Measurements from ENCODE around the gene DUSP15. TPM values are rescaled to one million over a fixed set of nuclear protein-coding genes. Genes with fewer than 3 reads are reported as not detected.

The DUSP15 gene
- polyA plus RNA-seq, 4 donors, result 1.4 to 10.2 (median 2.9) TPM; not detected in 1

DNA sequence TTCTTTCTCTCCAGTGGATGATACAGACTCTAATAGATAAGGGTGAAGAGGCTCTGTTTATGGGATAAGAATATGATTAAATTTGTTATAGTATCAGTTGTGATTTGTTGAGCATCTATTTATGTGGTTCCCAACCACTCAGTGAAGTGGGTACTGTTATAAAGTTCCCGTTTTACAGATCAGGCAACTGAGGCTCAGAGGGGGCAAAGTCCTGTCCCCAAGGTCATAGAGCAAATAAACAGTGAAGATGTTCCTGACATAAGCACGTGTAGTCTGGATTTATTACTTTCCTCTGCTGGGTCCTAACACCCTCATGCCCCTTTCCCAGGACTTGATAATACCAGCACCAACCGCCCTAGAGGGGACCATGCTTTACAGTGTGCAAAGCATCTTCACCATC is 4.1 kb downstream of the DUSP15 start:
- no peak overlapping the region for H3K4me3 ChIP-seq (ENCODE audit: low read depth in 1 of 3, low read length in 3 of 3)
- no peaks in the 10 kb centered on the region for H3K9me3 ChIP-seq (ENCODE audit: control insufficient read depth in 2 of 2, insufficient read depth in 1 of 2, low read depth in 1 of 2, low read length in 1 of 2)
- H3K4me1 ChIP-seq (ENCODE audit: control insufficient read depth in 3 of 3, insufficient read depth in 2 of 3, low read depth in 1 of 3, low read length in 2 of 3), result peaks cover 0 to 23% (median 2%) of the 10 kb centered on the region in 3 donors
- no peak overlapping the region for H3K27ac ChIP-seq (ENCODE audit: low read depth in 1 of 3, low read length in 2 of 3)
- H3K27me3 ChIP-seq (ENCODE audit: control insufficient read depth in 3 of 3, insufficient read depth in 3 of 3, low read length in 3 of 3), result no peaks in the 10 kb centered on the region
- DNase-seq (no peak), FAIRE-seq (no peak)
- H3K36me3 ChIP-seq (ENCODE audit: control insufficient read depth in 3 of 3, insufficient read depth in 2 of 3, low read depth in 1 of 3, low read length in 3 of 3), result peaks cover 0 to 26% (median 0%) of the 10 kb centered on the region in 3 donors
- WGBS, 3 donors, result 59 to 72% (median 63%) methylated on average over 3 of the region's 3 CpGs

GRCh38 chr20:31864521-31865400 is 5.6 kb downstream of the DUSP15 start:
- Histone ChIP-seq H3K4me3 (ENCODE audit: low read depth in 1 of 3, low read length in 3 of 3) (no peak overlapping the region), H3K27ac (ENCODE audit: low read depth in 1 of 3, low read length in 2 of 3) (no peak overlapping the region), H3K4me1 (ENCODE audit: control insufficient read depth in 3 of 3, insufficient read depth in 2 of 3, low read depth in 1 of 3, low read length in 2 of 3) (peaks cover 0 to 27% (median 0%) of the 10 kb centered on the region in 3 donors), H3K36me3 (ENCODE audit: control insufficient read depth in 3 of 3, insufficient read depth in 2 of 3, low read depth in 1 of 3, low read length in 3 of 3) (peaks cover 0 to 26% (median 0%) of the 10 kb centered on the region in 3 donors), H3K27me3 (ENCODE audit: control insufficient read depth in 3 of 3, insufficient read depth in 3 of 3, low read length in 3 of 3) (peaks cover 0 to 7% (median 0%) of the 10 kb centered on the region in 3 donors), H3K9me3 (ENCODE audit: control insufficient read depth in 2 of 2, insufficient read depth in 1 of 2, low read depth in 1 of 2, low read length in 1 of 2) (no peaks in the 10 kb centered on the region)
- WGBS, 3 donors, result 72 to 84% (median 83%) methylated on average over 12 of the region's 12 CpGs
- DNase-seq, result no peak
- FAIRE-seq, result no peak

DNA sequence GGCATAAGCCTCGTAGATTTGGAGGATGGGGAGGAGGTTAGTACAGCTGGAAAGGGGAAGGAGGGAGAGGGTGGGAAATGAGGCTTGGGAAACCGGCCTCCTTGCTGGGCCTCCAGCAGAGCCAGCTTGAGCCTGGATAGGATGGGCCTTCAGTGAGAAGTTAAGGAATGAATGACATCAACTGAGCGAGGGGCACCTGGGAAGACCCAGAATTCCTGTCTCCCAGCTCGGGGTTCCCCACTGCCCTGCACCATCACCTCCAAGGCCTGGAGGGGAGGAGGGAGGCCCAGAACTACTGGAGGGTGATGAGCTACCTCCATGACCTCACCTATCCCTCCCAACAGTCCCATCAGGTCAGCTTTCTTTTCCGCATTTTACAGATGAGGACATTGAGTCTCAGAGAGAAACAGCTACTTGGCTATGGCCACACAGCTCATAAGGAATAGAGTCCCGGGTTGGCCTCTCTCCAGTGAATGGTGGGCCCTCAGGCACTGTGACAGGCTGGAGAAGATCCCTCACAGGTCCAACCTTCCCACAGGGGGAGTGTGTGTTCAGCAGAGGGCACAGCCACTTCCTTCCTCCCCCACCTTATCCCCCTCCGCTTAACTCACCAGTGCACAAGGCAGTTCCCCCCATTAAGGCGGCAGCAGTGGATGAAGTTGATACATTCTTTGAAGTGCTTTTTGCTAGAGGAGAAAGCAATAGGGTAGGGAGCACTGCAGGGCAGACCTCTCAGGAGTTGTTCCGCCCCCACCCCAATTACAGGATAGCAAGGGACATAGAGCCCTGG is 6.8 kb downstream of the DUSP15 start:
- peaks cover 0 to 16% (median 0%) of the 10 kb centered on the region in 3 donors for H3K4me1 ChIP-seq (ENCODE audit: control insufficient read depth in 3 of 3, insufficient read depth in 2 of 3, low read depth in 1 of 3, low read length in 2 of 3)
- WGBS, 3 donors, result 81 to 89% (median 86%) methylated on average over 9 of the region's 9 CpGs

DNA sequence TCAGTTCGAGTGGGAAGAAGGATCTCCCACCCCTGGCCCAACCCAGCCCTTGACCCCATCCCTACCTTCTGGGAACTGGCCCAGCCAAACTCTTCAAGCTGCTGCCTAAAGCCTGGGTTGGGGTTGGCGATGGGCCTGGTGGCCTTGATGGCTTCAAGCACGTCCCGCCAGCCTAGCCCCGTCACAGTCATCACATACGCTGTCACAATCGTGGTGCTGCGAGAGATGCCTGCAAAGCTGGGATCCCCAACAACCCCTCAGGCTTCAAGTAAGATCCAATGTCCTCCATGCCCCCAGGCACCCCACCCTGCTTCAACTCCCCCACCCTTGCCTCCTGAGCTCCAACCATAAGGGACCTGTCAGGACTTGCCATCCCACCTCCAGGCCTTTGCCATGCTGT is 7.8 kb downstream of the DUSP15 start:
- H3K9me3 ChIP-seq (ENCODE audit: control insufficient read depth in 2 of 2, insufficient read depth in 1 of 2, low read depth in 1 of 2, low read length in 1 of 2), result no peaks in the 10 kb centered on the region
- DNase-seq (no peak), FAIRE-seq (no peak)
- WGBS, 3 donors, result 90 to 92% (median 91%) methylated on average over 8 of the region's 8 CpGs
- no peak overlapping the region for H3K27ac ChIP-seq (ENCODE audit: low read depth in 1 of 3, low read length in 2 of 3)
- no peak overlapping the region for H3K4me3 ChIP-seq (ENCODE audit: low read depth in 1 of 3, low read length in 3 of 3)
- peaks cover 0 to 23% (median 0%) of the 10 kb centered on the region in 3 donors for H3K4me1 ChIP-seq (ENCODE audit: control insufficient read depth in 3 of 3, insufficient read depth in 2 of 3, low read depth in 1 of 3, low read length in 2 of 3)
- peaks cover 0 to 26% (median 0%) of the 10 kb centered on the region in 3 donors for H3K36me3 ChIP-seq (ENCODE audit: control insufficient read depth in 3 of 3, insufficient read depth in 2 of 3, low read depth in 1 of 3, low read length in 3 of 3)
- H3K27me3 ChIP-seq (ENCODE audit: control insufficient read depth in 3 of 3, insufficient read depth in 3 of 3, low read length in 3 of 3), result peaks cover 0 to 12% (median 2%) of the 10 kb centered on the region in 3 donors

More for the DNA sequence above, 6.8 kb downstream of the DUSP15 start:
- peaks cover 0 to 26% (median 0%) of the 10 kb centered on the region in 3 donors for H3K36me3 ChIP-seq (ENCODE audit: control insufficient read depth in 3 of 3, insufficient read depth in 2 of 3, low read depth in 1 of 3, low read length in 3 of 3)
- FAIRE-seq (no peak), DNase-seq (no peak)
- no peak overlapping the region for H3K27ac ChIP-seq (ENCODE audit: low read depth in 1 of 3, low read length in 2 of 3)
- no peak overlapping the region for H3K4me3 ChIP-seq (ENCODE audit: low read depth in 1 of 3, low read length in 3 of 3)
- H3K27me3 ChIP-seq (ENCODE audit: control insufficient read depth in 3 of 3, insufficient read depth in 3 of 3, low read length in 3 of 3), result peaks cover 0 to 9% (median 2%) of the 10 kb centered on the region in 3 donors
- no peaks in the 10 kb centered on the region for H3K9me3 ChIP-seq (ENCODE audit: control insufficient read depth in 2 of 2, insufficient read depth in 1 of 2, low read depth in 1 of 2, low read length in 1 of 2)

DNA sequence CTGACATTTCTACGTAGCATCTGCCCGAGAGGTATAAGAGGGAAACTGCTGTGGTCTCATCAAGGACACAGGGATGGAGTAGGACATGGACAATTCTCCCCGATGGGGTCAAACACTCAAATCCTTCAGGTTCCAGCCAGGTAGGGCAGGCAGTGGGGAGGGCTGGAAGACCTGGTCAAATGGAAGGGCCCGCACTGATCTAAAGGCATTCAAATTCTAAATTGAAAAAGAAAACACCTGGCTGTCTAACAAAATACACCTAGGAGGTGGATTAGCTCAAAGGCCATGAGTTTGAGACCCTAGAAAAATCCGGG is 8.2 kb downstream of the DUSP15 start:
- no peak for DNase-seq
- Histone ChIP-seq H3K4me3 (ENCODE audit: low read depth in 1 of 3, low read length in 3 of 3) (peak overlapping the region in 1 of 3 donors; percentile 44), H3K36me3 (ENCODE audit: control insufficient read depth in 3 of 3, insufficient read depth in 2 of 3, low read depth in 1 of 3, low read length in 3 of 3) (peaks cover 0 to 26% (median 0%) of the 10 kb centered on the region in 3 donors), H3K4me1 (ENCODE audit: control insufficient read depth in 3 of 3, insufficient read depth in 2 of 3, low read depth in 1 of 3, low read length in 2 of 3) (peaks cover 0 to 26% (median 0%) of the 10 kb centered on the region in 3 donors), H3K27me3 (ENCODE audit: control insufficient read depth in 3 of 3, insufficient read depth in 3 of 3, low read length in 3 of 3) (peaks cover 0 to 12% (median 2%) of the 10 kb centered on the region in 3 donors), H3K9me3 (ENCODE audit: control insufficient read depth in 2 of 2, insufficient read depth in 1 of 2, low read depth in 1 of 2, low read length in 1 of 2) (no peaks in the 10 kb centered on the region), H3K27ac (ENCODE audit: low read depth in 1 of 3, low read length in 2 of 3) (peak overlapping the region in 1 of 3 donors; percentile 77)
- FAIRE-seq, result no peak
- 46 to 65% (median 60%) methylated on average over 5 of the region's 5 CpGs for WGBS, 3 donors

DNA sequence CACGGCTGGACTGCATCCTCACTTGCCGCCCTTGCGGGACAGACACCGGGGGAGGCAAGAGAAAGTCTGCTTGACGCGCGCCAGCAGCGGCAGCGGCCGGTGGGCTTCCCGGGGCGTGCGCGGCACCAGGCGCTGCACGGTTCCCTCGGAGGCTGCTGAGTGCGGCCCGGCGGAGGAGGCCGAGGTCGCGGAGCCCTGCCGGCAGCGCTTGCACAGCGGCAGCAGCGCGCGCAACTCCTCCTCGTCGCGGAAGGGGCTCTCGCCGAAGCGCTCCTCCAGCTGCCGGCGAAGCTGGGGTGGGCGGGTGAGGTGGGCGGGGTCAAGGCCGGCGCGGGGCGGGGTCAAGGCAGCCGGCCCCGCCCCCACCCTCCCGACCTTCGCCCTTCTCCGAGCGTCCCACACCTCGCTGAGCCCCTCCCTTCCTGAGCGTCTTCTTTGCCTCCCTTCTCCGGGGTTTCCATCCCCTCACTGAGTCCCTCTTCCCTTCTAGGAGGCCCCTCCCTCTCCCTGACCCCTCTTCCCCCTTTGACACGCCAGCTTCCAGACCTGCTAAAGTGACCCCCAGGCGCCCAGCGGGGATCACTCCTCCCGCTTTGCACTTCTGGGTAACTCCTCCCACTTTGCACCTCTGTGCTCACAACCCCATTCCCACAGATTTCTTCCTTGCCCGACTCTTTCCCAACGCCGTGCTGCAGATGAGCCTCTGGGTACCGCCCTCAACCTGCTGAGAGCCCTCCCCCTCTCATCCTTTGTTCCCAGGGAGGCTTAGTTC is 8.8 kb downstream of the DUSP15 start:
- Histone ChIP-seq H3K27ac (ENCODE audit: low read depth in 1 of 3, low read length in 2 of 3) (peak overlapping the region in 2 of 3 donors; percentile 42 to 77), H3K27me3 (ENCODE audit: control insufficient read depth in 3 of 3, insufficient read depth in 3 of 3, low read length in 3 of 3) (peaks cover 0 to 12% (median 4%) of the 10 kb centered on the region in 3 donors), H3K9me3 (ENCODE audit: control insufficient read depth in 2 of 2, insufficient read depth in 1 of 2, low read depth in 1 of 2, low read length in 1 of 2) (no peaks in the 10 kb centered on the region), H3K4me3 (ENCODE audit: low read depth in 1 of 3, low read length in 3 of 3) (peak overlapping the region; percentile 26 to 57 (median 44)), H3K4me1 (ENCODE audit: control insufficient read depth in 3 of 3, insufficient read depth in 2 of 3, low read depth in 1 of 3, low read length in 2 of 3) (peaks cover 0 to 26% (median 0%) of the 10 kb centered on the region in 3 donors), H3K36me3 (ENCODE audit: control insufficient read depth in 3 of 3, insufficient read depth in 2 of 3, low read depth in 1 of 3, low read length in 3 of 3) (peaks cover 0 to 22% (median 0%) of the 10 kb centered on the region in 3 donors)
- FAIRE-seq (no peak), DNase-seq (peak; percentile 74 to 88)
- 4 to 7% (median 4%) methylated on average over 33 to 60 of the region's 60 CpGs for WGBS, 3 donors

- Histone ChIP-seq H3K27ac (ENCODE audit: low read depth in 1 of 3, low read length in 2 of 3) (no peak overlapping the region), H3K4me1 (ENCODE audit: control insufficient read depth in 3 of 3, insufficient read depth in 2 of 3, low read depth in 1 of 3, low read length in 2 of 3) (peaks cover 0 to 26% (median 0%) of the 10 kb centered on the region in 3 donors), H3K36me3 (ENCODE audit: control insufficient read depth in 3 of 3, insufficient read depth in 2 of 3, low read depth in 1 of 3, low read length in 3 of 3) (peaks cover 0 to 18% (median 0%) of the 10 kb centered on the region in 3 donors), H3K4me3 (ENCODE audit: low read depth in 1 of 3, low read length in 3 of 3) (peak overlapping the region; percentile 26 to 57 (median 37)), H3K9me3 (ENCODE audit: control insufficient read depth in 2 of 2, insufficient read depth in 1 of 2, low read depth in 1 of 2, low read length in 1 of 2) (no peaks in the 10 kb centered on the region), H3K27me3 (ENCODE audit: control insufficient read depth in 3 of 3, insufficient read depth in 3 of 3, low read length in 3 of 3) (peaks cover 0 to 12% (median 4%) of the 10 kb centered on the region in 3 donors)
- FAIRE-seq (no peak), DNase-seq (no peak)
- WGBS, 3 donors, result 0 to 1% (median 0%) methylated on average over 9 to 20 of the region's 20 CpGs
Measured at GRCh38 chr20:31861135-31861384, 9.3 kb downstream of the DUSP15 start.
